ENCODE measurements around the gene SMARCB1.

SMARCB1 gene

DNA sequence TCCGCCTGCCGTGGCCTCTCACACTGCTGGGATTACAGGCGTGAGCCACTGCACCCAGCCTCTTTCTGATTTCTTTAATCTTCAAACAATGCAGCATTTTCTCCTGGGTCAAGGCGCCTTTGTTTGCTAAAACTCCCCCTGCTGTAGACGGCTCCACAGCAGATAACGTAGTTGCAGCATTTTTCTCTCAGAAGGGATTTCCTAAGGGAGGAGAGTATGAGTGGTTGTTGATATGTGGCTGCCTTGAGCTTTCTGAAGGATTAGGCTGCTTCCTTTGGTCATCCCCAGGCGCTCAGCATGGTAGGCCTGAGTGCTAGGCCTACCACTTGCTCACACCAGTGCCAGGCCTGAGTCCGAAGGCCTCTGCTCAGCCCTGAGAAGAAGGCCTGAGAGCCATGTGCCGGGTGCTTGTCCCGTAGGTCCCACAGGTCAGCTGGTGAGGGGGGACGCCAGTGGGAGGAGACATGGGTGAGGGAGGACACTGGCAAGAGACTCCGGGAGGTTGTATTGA, 18.1 kb downstream of the SMARCB1 start:
- DNase-seq, result no peak

DNA sequence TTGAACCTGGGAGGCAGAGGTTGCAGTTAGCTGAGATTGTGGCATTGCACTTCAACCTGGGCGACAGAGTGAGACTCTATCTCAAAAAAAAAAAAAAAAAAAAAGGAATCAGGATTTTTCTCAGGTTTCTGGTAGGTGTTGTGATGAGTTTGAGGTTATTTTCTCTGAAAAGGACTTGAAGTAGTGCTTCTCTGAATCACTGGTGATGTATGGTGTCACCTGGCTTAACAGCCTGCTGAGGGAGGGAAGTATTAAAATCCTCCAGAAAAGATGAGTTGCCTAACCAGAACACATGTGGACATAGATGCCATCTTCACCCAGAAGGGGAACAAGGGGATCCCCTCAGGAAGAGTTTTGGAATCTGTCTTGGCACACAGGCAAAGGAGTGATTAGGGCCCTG, 20.1 kb downstream of the SMARCB1 start:
- no peak for DNase-seq

- DNase-seq, result no peak
Observed at GRCh38 chr22:23812378-23812777, 25.6 kb downstream of the SMARCB1 start.

GRCh38 chr22:23815541-23816155, 28.9 kb downstream of the SMARCB1 start:
- peak; percentile 39 to 50 for DNase-seq

GRCh38 chr22:23816156-23816976, 29.6 kb downstream of the SMARCB1 start:
- no peak for DNase-seq

DNA sequence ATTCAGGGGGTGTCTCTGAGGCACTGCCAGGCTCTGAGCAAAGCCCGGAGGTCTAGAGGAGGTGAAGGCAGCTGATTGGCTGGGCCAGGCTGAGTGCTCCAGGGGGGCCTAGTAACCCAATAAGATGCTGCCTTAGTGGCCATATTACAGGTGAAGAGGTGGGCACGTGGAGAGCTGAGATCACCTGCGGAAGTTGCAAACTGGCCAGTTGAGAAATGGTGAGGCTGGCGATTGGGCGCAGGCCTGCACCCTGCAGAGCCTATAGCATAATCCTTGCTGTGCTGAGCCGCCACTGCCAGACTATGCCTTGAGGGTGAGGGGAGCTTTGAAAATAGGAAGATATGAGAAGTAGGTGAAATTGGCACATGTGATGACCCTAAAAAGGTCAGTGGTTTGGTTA, 30.4 kb downstream of the SMARCB1 start:
- DNase-seq, result no peak

GRCh38 chr22:23818541-23818940, 31.8 kb downstream of the SMARCB1 start:
- DNase-seq, result no peak

GRCh38 chr22:23820748-23821211, 34.0 kb downstream of the SMARCB1 start:
- no peak for DNase-seq

GRCh38 chr22:23822101-23822671, 35.4 kb downstream of the SMARCB1 start:
- DNase-seq, result no peak

DNA sequence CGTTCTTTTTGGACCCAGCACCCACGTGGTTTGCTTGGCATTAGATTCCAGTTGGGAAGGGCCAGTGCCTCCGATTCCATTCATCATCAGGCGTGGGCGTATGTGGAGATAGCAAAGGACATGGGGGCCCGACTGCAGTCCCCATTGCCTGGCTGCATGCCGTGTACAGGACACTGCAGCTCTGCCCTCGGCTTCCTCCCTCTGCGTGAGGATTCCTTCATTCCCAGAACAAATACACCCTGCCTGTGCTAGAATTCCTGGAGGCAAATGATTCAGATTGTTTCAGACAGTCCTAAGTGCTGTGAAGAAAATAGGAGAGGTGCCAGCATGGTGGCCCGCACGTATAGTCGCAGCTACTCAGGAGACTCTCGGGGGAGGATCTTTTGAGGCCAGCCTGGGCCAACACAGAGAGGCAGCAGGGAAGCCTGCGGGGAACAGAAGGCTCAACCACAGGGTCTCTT, 36.6 kb downstream of the SMARCB1 start:
- no peak for DNase-seq

- DNase-seq, result no peak
Observed at GRCh38 chr22:23824476-23825245, 37.9 kb downstream of the SMARCB1 start.

GRCh38 chr22:23825246-23825905, 38.6 kb downstream of the SMARCB1 start:
- DNase-seq, result no peak

DNA sequence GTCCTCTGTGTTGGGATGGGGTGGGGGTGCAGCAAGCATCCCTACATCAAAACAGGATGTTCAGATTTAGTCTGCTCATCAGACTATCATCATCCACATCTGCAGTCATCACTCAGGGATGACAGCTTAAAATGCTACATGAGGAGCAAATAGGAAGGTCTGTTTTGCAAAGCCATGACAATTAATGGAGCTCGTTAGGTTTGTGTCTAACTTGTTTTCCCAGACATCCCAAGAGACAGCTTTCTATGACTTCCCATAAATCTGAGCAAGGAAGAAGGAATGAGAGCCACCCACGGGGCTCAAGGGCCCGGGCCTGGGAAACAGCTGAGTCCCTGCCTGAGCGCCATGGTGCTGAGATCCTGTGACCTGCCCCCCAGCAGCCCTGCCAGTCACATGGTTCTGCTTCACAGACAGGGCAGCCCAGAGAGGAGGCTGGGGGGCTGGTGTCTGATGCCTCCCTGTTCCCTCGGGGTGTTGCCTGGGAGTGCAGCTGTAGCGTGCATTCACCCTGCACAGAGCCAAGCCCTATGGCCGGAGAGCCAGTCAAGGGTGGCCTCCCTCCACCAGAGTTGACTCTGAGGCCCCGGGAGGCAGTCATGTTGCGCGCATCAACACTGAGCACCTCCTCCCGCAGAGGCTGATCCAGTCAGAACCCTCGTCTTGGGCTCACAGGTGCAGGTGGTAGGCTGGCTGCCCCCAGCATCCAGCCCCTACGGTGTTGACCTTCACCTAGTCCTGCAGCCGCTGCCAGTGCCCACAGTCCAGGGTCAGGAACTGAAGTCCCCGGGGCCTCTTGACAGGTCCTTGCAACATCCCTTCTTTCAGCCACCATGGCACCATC, 40.0 kb downstream of the SMARCB1 start:
- DNase-seq, result no peak

DNA sequence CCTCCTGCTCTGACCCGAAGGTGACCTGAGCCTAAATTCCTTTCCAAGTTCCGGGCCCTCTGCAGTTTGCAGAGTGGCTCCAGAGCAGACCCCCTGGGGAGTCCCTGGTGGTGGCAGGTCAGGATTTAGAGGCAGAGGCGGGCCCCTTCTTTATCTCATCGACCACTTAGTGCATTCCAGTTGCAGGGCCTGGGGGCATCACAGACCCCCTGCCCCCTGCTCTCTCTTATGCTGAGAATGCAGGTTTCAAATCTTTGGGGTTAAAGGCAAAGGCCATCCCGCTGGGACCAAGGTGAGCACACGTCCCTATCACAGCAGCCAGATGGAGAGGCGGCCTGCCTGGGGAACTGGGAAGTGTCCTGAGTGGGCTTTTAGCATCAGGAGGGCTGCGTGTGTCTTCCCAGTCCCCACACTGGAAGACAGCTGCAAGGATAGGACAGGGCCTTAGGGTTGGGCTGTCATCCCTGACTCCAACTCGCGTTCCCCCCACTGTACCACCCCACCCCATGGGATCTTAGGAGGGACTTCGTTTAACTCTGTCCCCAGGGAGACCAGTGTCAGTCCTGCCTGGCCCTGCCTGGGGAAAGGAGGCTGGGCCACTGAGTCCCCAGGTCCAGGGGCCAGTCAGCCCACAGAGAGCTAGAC, 40.7 kb downstream of the SMARCB1 start:
- no peak for DNase-seq

DNA sequence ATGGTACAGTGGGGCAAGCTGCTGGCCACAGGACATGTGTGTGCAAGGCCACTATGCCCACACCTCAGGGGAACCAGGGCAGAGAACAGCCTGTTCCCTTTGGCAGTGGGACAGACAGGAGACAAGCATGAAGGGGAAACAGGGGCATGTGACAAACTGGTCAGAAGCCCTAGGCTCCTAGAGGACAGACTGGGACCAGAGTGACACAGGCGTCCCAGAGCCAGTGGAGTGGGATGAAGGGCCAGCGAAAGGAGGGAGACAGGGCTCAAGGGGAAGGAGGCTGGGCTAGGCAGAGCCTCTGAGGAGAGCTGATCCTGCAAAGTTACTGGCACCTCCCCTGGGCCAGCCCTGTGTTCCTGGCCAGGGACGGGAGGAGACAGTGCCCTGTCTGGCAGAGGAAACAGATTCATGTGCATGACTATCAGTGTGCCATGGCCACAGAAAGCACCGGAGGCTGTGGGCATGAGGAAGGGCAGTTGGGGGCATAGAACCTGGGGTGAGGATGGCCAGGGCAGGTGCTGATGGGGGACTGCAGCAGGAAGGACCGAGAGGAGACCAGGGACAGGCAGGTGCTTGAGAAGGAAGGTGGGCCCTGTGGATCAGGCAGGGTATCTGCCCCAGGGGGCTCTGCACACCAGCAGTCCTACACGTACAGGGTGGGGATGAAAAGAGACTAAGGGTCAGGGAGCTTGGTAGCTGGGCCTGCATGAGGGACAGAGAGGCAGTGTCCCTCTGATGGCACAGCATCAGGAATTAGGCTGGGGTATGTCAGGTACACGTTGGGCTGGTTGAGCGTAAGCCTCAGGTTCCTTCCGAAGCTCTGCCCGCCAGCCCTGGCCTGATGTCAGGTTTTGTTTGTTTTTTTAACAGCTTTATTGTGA, 42.3 kb downstream of the SMARCB1 start:
- DNase-seq, result no peak

DNA sequence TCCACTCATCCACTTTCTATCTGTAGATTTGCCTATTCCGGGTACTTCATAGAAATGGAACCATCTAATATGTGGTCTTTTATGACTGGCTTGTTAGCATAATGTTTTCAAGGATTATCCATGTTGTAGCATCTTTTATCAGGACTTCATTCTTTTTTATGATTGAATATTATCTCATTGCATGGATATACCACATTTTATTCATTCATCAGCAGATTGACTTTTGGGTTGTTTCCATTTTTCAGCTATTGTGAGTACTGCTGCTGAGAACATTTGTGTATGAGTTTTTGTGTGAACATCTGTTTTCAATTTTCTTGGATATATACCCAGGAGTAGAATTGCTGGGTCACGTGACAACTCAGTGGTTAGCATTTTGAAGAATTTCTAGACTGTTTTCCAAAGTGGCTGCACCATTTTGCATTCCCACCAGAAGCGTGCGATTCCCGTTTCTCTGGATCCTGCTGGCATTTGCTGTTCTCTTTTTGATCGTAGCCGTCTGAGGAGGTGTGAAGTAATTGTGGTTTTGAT, 43.1 kb downstream of the SMARCB1 start:
- no peak for DNase-seq

DNA sequence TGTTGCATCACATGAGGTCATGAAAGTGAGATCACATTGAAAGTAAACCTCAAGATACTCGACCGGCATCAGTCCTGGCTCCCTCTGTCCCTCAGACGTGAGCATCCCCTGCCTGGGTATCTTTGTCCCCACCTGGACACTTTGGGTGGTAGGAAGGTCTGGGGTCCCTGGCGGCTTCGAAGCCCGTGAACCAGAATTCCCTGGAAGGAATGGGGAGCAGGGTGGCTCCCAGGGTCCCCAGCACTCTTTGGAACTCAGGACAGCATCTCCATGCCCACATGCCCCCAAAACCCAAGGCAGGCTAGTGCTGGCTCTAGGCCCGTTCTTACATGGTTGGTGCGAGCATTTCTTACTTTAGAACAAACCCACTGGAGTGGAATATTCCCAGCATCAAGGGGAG, 44.5 kb downstream of the SMARCB1 start:
- DNase-seq, result no peak

GRCh38 chr22:23831781-23832180, 45.0 kb downstream of the SMARCB1 start:
- no peak for DNase-seq

- DNase-seq, result no peak
Observed at GRCh38 chr22:23832226-23833016, 45.7 kb downstream of the SMARCB1 start.
